NCI-H524 (cell line): Measurements from ENCODE around the gene NKPD1.

ENCODE experiments used
- DNase-seq, 2 experiments: peaks; one replicate each; lab custom pipeline; 2025; lab: John Stamatoyannopoulos, UW

Gene NKPD1

DNA sequence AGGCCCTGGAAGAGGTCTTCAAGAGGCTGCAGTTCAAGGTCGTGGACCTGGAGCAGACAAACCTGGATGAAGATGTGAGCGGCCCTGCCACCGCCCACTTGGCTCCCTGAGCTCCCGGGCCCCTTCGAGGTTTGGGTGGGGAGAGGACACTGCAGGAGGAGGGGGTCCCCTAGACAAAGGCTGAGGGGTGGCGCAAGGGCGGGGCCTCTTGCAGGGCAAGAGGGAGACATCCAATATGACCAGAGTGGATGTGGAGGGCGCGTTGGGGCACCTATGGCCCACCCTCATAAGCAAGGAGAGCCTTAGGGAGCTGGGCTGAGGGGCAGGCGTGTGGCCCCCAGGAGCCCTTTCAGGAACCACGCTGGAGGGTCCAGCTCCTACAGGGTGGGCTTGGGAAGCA, 20.2 kb downstream of the NKPD1 start:
- no peak for DNase-seq

DNA sequence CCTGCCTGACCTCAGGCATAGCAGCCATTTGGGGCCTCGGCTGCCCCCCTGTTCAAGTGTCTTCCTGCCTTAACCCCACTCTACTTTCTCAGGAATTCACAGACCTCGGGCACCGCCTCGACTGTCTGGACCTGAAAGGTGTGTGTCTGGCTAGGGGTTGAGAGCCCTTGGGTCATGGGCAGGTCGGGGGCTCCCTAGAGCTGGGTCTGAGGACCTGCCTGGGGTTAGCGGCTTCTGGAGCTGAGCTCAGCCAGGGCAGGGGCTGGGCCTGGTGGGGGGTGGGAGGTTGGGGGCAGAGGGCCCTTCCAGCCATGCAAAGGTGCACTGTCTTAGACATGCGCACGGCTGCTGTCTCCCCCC, 20.7 kb downstream of the NKPD1 start:
- DNase-seq: no peak

DNA sequence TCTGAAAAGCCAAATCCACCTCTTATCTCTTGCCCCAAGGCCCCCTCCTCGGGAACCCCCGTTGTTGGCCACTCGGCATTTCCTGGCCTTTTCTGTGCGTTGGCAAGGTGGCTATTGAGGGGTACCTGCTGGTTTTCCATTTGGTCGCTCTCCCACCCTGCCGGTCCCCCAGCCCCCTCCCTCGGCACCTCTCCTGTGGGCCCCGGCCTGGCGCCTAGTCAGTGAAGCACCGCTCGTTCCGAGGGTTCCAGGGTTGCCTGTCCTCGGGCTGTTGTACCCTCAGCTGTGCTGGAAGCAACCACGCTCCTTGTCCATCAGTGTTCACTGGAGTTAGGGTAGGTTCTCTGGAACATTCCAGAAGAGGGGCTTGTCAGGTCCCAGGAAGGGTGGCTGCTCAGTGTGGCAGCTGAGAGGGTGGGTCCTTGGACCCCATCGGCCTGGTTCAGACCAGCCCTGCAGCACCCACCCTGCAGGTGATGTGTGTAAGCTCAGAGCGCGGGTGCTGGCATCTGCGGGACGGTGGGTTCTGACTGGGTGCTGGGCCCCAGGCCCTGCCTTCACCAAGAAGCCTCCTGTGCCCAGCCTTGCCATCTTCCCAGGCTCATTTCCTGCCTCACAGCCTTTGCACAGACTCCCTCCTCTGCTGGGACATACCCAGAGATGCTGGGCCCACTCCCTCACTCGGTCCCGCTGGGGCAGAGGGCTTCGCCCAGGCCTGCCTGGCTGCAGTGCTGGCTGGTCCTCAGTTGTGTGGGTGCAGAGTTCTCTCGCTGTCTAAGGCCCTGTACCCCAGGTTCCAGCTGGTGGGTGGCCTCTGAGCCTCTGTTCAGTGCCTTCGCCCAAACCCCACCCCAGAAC, 21.3 kb downstream of the NKPD1 start:
- no peak for DNase-seq

DNA sequence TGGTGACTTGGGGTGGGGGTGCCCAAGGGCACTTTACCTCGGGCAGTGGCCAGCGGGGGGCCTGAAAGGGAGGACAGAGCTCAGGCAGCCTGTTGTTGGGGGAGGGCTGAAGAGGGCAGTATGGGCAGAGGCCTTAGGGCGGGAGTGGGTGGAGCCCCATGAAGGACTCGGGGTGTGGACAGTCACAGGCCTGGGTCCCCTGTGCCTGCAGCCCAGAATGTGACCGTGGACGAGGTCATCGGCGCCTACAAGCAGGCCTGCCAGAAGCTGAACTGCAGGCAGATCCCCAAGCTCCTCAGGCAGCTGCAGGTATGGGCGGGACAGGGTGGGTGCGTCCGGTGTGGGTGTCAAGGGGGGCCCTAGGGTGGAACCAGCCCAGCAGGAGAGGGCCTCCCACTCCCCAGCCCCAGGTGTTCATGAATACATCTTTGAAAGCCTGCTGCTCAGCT, 22.5 kb downstream of the NKPD1 start:
- DNase-seq: no peak

DNA sequence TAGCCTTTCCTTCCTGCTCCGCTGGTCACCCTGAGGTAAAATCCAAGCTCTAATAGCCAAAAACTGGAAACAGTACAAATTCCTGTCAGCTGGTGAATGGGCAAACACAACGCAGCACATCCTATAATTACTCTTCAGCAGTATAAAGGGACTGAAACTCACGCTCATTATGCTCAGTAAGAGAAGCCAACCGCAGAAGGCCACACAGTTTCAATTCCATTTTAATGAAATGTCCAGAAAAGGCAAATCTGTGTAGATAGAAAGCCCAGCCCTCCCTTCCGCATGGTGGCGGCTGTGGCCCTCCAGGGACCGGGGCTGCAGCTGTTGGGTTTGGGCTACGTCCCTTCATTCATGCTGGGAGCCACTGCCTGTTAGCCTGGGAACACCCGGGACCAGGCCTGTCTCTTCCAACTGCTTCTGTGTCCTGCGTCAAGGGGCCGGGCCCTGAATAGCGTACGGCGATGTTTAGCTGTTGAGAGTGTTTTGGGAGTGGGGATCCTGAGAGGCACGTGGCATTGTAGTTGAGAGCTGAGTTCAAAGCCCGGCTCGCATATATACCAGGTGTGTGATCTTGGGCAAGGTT, 23.5 kb downstream of the NKPD1 start:
- DNase-seq: no peak

DNA sequence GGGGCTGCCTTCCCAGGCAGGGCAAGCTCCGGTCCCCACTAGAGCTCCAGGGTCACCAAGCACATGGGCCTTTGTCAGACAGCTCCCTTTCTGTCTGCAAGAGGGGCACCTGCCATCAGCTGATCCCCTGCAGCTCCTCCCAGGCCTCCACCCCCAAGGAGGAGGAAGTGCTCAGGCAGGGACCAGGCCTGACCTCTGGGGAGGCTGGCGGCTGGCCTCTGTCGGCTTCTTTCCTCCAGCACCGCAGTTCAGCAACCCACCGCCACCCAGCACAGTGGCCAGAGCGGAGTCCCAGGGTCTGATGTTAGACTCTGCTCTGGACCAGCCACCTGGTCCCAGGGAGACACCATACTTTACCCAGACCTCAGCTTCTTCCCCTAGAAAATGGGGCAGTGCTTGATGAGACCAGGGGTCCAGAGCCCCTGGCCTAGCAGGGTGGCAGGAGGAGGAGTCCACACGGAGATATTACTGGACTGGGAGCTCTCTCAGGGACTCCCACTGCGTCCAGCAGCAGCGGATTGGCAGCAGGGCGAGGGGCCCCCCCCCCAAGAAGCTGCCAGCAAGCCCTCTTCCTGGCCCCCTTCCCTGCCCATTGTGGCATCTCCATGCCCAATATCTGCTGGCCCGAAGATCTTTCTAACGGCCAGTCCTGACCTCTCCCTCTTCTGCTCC, 24.1 kb downstream of the NKPD1 start:
- DNase-seq: no peak

DNA sequence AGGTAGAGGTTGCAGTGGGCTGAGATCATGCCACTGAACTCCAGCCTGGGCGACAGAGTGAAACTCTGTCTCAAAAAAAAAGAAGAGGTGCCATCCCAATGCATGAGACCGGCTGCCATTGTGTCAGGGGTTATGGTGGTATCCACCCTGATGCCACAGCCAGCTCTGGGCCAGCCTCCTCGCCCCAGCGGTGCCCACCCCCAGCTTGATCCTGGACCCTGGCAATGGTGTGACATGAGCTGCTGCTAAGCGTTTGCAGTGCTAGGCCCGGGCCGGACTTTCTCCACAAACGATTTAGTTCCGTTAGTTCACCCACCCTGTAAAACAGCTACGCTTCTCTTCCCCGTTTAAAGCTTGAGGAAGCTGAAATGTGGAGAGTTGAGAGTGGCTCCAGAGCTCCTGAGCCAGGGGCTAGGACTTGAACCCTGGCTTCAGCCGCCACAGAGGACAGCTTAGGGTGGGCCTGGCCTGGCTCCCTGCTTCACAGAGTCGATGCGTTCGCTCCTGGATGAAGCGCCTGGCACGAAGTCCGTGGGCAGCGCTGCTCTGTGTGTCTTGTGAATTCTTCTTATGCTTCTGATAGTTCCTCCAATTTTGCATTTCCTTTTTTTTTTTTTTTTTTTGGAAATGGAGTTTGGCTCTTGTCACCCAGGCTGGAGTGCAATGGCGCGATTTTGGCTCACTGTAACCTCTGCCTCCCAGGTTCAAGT, 25.5 kb downstream of the NKPD1 start:
- DNase-seq: no peak

DNA sequence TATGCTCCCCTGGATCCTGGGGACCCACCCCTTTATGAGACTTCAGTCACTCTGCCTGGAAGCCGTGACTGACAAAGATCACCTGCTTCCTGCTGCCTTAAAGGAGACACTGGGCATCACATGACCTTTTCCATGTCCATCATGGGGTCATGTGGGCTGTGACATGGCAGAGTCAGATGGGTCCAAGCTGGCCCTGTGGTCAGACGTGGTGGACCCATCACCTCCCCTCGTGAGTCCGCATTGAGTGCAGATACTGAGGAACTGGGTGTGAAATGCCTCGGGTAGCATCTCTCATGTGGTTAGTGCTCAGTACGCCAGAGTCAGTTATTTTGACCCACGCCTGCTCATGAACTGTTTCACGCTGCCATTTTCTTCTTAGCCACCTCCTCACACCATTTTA, 27.1 kb downstream of the NKPD1 start:
- no peak for DNase-seq

DNA sequence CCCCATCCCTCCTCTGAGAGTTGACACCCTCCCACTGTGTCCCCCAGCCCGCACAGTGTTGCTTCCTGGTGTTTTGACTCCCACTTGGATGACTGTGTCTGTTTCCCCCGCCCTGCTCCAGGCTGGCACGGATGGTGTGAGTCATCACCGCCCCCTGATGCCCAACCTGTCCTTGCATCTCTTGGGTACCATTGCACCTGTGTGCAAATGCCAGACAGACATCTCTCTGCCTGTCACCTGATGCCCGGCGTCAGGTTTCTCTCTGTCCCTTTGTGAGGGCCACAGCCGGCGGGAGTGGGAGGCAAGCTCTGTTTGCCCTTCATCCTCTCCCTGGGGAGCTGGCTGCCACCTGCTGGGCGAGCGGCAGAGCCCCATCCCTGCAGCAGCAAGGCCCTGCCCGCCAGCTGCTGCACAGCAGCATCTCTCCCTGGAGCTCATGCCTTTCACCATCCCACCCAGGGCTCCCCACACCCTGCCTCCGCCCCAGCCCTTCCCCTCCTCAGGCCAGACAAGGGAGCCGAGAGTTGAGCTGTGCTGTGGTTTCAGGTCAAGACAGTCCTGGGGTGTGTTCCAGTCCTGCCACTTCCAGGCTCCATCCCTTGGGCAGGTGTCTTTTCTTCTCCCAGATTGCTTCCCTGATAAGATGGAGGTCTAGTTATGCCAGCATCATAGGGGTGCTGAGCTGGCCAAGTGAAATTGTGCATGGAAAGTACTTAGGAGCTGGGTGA, 29.7 kb downstream of the NKPD1 start:
- DNase-seq: peak; percentile 33 to 75

DNA sequence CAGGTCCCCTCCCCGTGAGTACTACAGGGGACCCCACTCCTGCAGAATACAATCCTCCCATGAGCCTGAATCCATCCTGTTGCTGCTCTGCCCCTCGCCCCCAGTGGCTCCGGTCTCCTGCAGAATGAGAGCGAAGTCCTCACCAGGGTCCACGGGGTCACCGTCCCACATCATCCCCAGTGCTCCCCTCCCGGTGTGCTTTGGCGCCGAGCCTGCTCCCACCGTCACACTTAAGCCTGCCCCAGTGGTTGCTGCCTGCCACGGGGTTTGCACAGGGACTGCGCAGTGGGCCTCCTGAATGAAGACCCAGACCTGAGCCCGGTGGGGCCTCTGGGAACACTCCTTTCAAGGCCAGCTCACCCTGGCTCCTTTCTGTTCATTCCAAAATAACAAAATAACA, 30.5 kb downstream of the NKPD1 start:
- DNase-seq: no peak

DNA sequence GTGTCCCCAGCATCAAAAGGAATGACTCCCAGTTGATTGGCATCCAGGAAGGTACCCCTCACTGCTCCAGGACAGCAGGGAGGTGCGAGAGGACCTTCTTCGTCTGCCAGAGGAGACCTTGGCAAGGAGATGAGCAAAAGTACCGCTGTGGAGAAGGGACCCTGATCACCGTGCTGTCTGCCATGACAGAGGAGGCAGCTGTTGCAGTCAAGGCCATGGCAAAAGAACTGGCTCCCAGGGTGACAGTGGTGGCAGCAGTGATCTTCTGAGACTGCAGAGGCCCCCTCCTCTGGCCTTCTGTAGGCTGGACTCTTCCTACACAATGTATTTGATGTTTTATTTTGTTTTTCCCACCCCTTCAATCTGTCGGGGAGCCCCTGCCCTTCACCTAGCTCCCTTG, 32.0 kb downstream of the NKPD1 start:
- DNase-seq: no peak

DNA sequence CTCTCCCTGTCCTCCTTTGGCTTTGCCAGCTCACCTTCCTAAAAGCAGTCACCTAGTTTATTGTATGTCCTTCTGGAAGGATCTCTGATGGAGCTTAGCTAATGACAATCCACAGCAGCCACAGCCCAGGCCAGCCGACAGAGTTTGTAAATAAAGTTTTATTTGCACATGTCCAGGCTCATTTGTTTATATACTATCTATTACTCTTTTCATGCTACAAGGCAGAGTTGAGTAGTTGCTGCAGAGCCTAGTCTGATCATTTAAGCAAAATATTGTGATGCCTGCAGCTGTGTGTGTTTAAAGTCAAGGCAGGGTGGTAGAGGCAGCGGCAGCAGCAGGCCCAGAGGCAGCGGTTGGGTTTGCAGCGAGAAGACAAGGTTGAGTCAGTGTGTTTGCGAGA, 32.6 kb downstream of the NKPD1 start:
- no peak for DNase-seq

DNA sequence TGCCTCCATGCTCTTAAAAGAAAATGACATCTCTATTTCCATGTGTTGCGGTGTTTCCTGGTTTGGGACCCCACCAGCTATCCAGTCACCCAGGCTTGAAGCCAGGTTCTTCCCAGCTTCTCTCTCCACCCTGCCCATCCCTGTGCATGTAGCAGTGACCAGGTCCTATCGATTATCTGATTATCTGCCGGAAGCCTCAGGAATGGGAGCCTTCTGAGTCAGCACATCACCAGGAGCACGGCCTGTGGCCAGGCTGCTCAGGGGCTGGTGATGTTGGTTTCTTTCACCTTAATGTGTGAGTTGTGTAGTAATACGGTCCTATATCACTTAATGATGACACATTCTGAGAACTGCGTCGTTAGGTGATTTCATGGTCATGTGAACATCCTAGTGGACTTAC, 34.1 kb downstream of the NKPD1 start:
- no peak for DNase-seq

DNA sequence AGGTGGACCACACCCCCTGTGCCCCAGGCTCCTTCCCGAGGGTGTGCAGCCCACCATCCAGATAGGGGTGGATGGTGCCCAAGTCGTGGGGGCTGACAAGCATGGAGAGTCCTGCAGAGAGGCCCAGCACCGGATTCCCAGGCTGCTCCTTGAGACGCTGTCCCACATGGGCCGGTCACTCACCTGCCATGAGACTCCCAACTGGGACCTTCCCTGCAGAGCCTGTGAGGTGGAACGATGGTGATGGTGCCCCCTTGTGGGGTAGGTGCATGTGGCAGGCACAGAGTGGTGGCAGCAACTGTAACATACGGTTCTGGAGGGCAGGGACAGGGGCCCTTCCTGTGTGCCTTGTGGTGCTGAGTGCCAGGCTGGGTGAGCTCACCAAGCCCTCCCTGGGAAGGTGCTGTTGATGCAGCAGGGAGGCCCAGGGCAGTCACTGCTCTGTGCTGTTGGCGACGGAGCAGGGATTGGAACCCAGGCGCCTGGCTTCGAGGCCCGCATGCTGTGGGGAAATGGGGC, 34.7 kb downstream of the NKPD1 start:
- peak; percentile 33 to 62 for DNase-seq

DNA sequence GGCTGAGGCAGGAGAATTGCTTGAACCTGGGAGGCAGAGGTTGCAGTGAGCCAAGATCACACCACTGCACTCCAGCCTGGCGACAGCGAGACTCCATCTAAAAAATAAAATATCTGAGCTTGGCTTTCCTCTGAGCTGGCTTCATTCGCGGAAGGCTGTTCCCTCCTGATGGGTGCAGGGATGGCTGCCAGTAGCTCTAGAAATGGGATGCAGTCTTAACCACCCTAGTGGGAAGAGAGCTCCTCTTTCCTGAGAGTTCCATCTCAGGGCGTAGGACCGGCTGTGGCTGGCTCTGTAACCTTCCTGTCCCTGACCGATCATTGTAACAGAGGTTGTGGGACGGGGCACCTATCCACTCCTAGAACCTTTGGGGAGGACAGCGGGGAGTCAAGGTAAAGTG, 35.4 kb downstream of the NKPD1 start:
- DNase-seq: no peak

DNA sequence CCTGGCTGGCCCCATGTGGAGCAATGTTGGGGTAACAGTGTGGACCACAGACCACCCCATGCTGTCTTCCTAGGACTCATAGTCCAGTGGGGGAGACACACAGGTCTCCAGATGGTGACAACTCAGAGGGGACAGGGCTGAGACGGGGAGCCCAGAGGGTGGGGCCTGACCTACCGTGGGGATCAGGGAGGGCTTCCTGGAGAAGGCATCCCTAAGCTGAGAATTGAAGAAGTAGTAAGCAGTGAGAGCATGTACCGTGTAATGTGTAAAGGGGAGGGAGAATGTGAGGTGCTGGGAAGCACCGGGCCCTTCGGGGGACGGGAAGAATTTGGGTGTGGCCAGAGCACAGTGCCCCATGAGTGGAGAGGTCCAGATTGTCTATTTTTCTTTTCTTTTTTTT, 36.8 kb downstream of the NKPD1 start:
- DNase-seq: no peak

DNA sequence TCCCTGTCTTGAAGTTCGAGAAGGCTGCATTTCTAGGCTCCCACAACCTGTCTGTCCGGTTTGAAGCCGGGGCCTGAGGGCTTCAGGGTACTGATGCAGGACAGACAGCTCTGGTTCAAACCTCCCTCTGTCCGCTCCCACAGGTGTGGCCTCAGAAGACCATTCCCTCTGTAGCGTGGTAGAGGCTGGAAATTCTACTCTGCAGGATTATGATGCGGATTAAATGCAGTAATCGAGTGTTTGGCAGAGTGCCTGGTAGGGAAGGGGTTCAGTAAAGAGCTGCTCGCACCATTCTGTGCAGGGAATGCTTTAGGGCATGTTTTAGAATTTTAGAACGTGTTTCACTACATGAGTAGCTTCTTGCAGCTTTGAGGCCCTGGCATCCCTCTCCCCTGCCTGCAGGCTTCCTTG, 37.3 kb downstream of the NKPD1 start:
- peak; percentile 66 to 86 for DNase-seq

DNA sequence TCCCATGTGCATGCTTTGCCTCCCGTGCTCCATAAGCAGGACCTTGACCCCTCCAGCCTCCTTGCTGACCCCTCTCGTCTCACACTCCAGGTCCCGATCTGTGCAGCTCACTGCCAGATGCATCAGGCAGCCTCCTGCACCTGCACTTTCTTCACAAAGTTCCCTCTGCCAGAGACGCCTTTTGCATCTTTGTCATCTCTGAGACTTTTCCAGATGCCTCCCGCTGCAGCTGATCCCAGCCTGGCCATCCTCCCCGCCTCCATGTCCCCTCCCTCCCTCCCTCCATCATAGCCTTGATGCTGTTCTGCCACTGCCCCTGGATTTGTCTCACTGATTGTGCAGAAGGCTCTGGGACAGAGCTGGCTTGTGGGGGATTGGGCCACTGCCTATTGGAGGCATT, 38.0 kb downstream of the NKPD1 start:
- DNase-seq: no peak

DNA sequence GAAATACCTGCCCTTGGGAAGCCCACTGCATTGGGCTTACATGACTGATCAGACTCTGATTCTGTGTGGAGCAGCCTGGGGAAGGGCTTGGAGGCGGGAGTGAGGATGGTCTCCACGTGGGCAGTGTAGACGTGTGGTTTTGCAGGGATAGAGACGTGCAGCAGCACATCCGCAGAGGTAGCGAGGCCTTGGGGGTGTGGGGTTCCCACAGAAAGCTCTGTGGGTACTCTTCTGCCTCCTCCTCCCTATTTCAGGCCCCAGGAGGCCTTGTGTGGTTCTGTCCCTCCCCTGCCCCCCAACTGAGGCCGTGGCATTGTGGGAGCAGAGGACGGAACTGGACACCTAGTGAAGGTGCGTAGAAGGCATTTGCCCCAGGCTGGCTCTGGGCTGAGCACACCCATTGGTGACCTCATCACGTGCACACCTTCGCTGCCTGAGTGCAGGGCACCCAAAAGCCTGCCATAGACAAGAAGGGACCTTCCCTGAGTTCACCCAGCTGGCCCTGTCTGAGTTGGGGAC, 38.9 kb downstream of the NKPD1 start:
- no peak for DNase-seq

DNA sequence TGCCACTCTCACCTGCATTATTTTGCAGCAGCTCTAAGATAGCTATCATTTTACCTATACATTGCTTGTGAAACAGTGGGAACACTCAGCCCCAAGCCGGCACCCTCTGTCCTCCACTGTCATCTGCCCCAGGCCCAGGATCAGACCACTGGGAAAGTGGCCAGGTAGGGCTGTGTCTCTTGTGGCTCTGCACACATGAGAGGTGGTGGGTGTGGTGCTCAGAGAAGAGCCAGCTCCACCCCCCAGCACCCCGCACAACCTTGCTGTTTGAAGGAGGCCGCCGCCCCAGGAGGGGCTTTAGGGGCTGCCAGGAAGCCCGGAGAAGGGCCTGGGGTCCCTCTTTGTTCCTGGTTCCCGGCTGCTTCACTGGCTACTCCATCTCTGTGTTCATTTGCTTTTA, 41.2 kb downstream of the NKPD1 start:
- DNase-seq: no peak

DNA sequence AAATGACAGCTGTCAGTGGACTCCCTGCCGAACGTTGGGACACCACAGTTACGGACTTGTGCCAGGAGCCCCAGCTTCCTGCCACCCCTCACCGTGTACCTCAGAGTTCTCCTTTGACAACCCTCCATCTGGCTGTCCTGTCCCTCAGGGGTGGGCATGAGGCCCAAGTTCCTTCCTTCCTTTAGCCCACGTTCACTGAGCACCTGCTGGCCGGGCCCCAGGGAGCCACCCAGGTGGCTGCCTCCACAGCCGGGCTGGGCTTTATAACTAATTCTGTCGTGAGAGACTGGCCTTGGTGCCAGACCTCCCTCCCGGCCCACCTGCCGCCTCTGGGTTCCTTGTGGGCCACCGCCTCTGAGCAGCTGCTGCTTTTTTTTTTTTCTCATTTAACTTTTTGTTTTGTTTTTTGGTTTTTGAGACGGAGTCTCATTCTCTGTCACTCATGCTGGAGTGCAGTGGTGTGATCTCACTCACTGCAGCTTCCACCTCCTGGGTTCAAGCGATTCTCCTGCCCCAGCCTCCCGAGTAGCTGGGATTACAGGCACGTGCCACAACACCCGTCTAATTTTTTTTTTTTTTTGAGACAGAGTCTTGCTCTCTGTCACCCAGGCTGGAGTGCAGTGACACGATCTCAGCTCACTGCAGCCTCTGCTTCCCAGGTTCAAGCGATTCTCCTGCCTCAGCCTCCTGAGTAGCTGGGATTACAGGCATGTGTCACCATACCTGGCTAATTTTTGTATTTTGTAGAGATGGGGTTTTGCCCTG, 42.0 kb downstream of the NKPD1 start:
- DNase-seq: peak in 1 of 2 experiments; percentile 54
